Osteoblast (primary cell): ENCODE results near the gene CASP4. TPM values are rescaled to one million over a fixed set of nuclear protein-coding genes. Genes with fewer than 3 reads are reported as not detected.

ENCODE experiments used
- DNase-seq: peaks from one replicate; pipeline ENCODE4 v3.0.0; 2011; ENCODE audit warnings: low spot score, mixed read lengths; ENCODE audit not compliant: insufficient read length; ENCODE audit errors: missing footprints
- H2AFZ ChIP-seq: 2 replicates; pipeline ENCODE4 v1.6.0; 2011; ENCODE audit warnings: mild to moderate bottlenecking, low read length
- H3K27ac ChIP-seq: 2 replicates; pipeline ENCODE4 v1.5.1; 2011; ENCODE audit warnings: mild to moderate bottlenecking, low read depth, low read length, moderate library complexity
- H3K27me3 ChIP-seq: 2 replicates; pipeline ENCODE4 v1.6.0; 2012; ENCODE audit warnings: mild to moderate bottlenecking, control low read depth, inconsistent platforms, low read length, moderate library complexity; ENCODE audit not compliant: insufficient read depth
- H3K36me3 ChIP-seq: 2 replicates; pipeline ENCODE4 v1.5.1; 2011; ENCODE audit warnings: mild to moderate bottlenecking, low read length, control low read depth, moderate library complexity; ENCODE audit not compliant: insufficient read depth
- H3K4me1 ChIP-seq: 2 replicates; pipeline ENCODE4 v1.5.1; 2011; ENCODE audit warnings: mild to moderate bottlenecking, low read length, control low read depth, moderate library complexity; ENCODE audit not compliant: insufficient read depth
- H3K4me2 ChIP-seq: 2 replicates; pipeline ENCODE4 v1.6.0; 2011; ENCODE audit warnings: mild to moderate bottlenecking, low read length; ENCODE audit not compliant: insufficient read depth
- H3K4me3 ChIP-seq: fragments of 200-600 bp; sonication (generic); 3 replicates; pipeline ENCODE4 v1.5.1; 2012; ENCODE audit warnings: mild to moderate bottlenecking, low read length, inconsistent platforms; ENCODE audit not compliant: insufficient read depth
- H3K79me2 ChIP-seq: 2 replicates; pipeline ENCODE4 v1.6.0; 2012; ENCODE audit warnings: mild to moderate bottlenecking, low read length, control low read depth, inconsistent platforms; ENCODE audit not compliant: insufficient read depth
- H3K9me3 ChIP-seq: 2 replicates; pipeline ENCODE4 v1.5.1; 2011; ENCODE audit warnings: low read depth, low read length, control low read depth
- H4K20me1 ChIP-seq: 2 replicates; pipeline ENCODE4 v1.6.0; 2012; ENCODE audit warnings: mild to moderate bottlenecking, low read length, control low read depth; ENCODE audit not compliant: insufficient read depth
- CTCF ChIP-seq: IDR thresholded peaks from 2 replicates; pipeline ENCODE4 v1.5.1; 2011; ENCODE audit warnings: mild to moderate bottlenecking, low read depth, low read length, moderate library complexity; ENCODE audit errors: extremely low read depth
- total RNA-seq: library from RNA; depleted of rRNA; stranded (reverse); fragments of >200 nt; gene quantifications from 2 replicates; pipeline ENCODE4 v1.2.3, GENCODE V29; 2012

Gene CASP4
- total RNA-seq, 1 donor, result 152 TPM

DNA sequence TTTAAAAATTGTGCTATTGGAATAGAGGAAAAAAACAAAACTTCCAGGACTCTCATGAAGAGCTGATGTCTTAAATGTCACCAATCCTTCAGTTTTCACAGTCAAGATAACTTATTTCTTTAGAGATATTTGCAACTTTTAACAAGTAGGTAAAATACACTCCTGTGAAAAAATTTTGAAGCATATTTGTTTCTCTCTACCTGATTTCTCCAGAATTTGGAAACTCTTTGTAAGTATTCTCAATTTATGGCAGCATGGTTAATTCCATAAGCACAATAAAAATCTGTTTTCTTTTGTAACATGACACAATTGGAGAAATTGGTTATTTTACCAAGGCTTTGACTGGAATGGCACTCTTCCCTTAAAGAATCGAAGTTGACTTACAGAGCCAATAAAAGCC, 4.1 kb downstream of the CASP4 start:
- peaks cover 77% of the 10 kb centered on the region for H3K79me2 ChIP-seq
- TF ChIP-seq CTCF, result no peak

DNA sequence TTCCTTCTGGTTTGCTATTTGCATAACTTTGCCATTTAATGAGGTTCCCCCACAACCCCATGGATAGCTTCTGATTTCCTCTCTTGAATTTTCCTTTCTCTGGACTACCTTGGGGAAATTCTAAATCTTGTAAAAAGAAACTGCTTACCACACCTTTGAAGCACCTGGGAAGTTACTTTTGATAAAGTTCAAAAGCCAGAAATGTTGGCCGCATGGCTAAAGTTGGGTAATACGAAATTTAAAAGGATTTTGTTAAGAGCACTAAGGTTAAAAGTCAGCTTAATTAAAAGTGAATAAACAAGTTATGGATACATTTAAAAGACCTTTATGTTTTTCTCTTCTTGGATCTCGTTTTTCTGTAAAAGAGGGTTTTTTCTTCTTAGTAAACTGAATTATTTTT, 5.5 kb downstream of the CASP4 start:
- H3K36me3 ChIP-seq, result peaks cover 7% of the 10 kb centered on the region
- H3K79me2 ChIP-seq, result peaks cover 82% of the 10 kb centered on the region
- no peak overlapping the region for H2AFZ ChIP-seq
- H3K4me3 ChIP-seq, result no peak overlapping the region
- DNase-seq, result no peak
- no peaks in the 10 kb centered on the region for H3K27me3 ChIP-seq
- no peaks in the 10 kb centered on the region for H4K20me1 ChIP-seq
- no peaks in the 10 kb centered on the region for H3K9me3 ChIP-seq
- no peak overlapping the region for H3K27ac ChIP-seq
- no peak for TF ChIP-seq CTCF
- H3K4me2 ChIP-seq, result no peak overlapping the region
- peaks cover 10% of the 10 kb centered on the region for H3K4me1 ChIP-seq

More for the DNA sequence above, 4.1 kb downstream of the CASP4 start:
- peaks cover 7% of the 10 kb centered on the region for H3K36me3 ChIP-seq
- no peak overlapping the region for H3K4me3 ChIP-seq
- H4K20me1 ChIP-seq, result no peaks in the 10 kb centered on the region
- no peaks in the 10 kb centered on the region for H3K27me3 ChIP-seq
- H3K4me1 ChIP-seq, result peaks cover 12% of the 10 kb centered on the region
- no peak overlapping the region for H2AFZ ChIP-seq
- no peak for DNase-seq
- no peaks in the 10 kb centered on the region for H3K9me3 ChIP-seq
- no peak overlapping the region for H3K27ac ChIP-seq
- no peak overlapping the region for H3K4me2 ChIP-seq

DNA sequence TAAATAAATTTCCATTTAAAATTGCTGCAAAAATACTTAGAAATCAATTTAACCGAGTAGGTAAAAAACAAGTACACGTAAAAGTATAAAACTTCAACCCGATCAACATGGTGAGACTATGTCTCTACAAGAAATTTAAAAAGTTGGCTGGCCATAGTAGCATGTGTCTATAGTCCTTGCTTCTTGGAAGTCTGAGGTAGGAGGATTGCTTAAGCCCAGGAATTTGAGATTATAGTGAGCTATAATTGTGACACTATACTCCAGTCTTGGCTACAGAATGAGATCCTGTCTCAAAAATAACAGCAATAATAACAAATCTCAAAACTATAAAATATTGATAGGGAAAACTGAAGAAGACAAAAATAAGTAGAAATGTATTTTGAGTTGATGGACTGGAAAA, 11.1 kb downstream of the CASP4 start:
- no peak for TF ChIP-seq CTCF
- Histone ChIP-seq H3K27ac (no peak overlapping the region), H3K4me1 (no peaks in the 10 kb centered on the region), H3K4me3 (no peak overlapping the region), H3K9me3 (no peaks in the 10 kb centered on the region), H4K20me1 (no peaks in the 10 kb centered on the region), H3K36me3 (peaks cover 23% of the 10 kb centered on the region), H3K79me2 (peaks cover 50% of the 10 kb centered on the region), H3K27me3 (no peaks in the 10 kb centered on the region), H3K4me2 (no peak overlapping the region), H2AFZ (no peak overlapping the region)
- no peak for DNase-seq

DNA sequence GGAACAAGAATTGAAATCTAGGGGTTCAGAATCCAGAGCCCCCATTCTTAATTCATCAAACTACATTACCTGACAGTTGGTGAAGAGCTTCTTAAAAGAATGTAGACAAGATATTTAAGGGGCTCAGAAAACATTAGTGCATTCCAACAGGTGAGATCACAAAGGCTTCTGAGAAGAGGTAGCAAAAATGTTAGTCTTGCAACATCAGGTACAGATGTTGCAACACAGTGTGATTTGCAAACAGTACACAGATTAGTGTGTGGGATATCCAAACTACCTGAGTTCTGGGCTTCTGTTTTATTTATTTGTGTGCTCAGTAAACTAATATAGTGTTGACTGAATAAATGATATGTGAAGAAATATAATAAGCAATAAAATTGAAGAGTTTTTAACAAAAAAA, 11.8 kb downstream of the CASP4 start:
- Histone ChIP-seq H3K4me2 (no peak overlapping the region), H2AFZ (no peak overlapping the region), H3K4me1 (no peaks in the 10 kb centered on the region), H3K79me2 (peaks cover 43% of the 10 kb centered on the region), H4K20me1 (no peaks in the 10 kb centered on the region), H3K9me3 (no peaks in the 10 kb centered on the region), H3K27me3 (no peaks in the 10 kb centered on the region), H3K4me3 (no peak overlapping the region), H3K36me3 (peaks cover 24% of the 10 kb centered on the region), H3K27ac (no peak overlapping the region)
- TF ChIP-seq CTCF, result no peak
- no peak for DNase-seq
